GM13977 (cell line): ENCODE measurements around the gene CARD14.

ENCODE experiments used
- DNase-seq: peaks from one replicate; pipeline ENCODE4 v3.0.0; 2012; ENCODE audit warnings: low spot score
- in situ Hi-C: fragments of 300-500 bp; cut with MboI; formaldehyde crosslinking; loops from one replicate; pipeline ENCODE4 v1.12.0; 2022; ENCODE audit warnings: low sequenced_read_pairs, low pct_unique_long_range_greater_than_20kb, mixed read lengths, inconsistent platforms; ENCODE audit not compliant: unreplicated experiment
- TF ChIP-seq, protein P1 (sequence below): IDR thresholded peaks from 2 replicates; pipeline ENCODE4 v1.5.1; 2012; ENCODE audit warnings: mild to moderate bottlenecking, control low read depth; ENCODE audit not compliant: insufficient read depth; ENCODE audit errors: extremely low read depth, missing control alignments

Gene CARD14

DNA sequence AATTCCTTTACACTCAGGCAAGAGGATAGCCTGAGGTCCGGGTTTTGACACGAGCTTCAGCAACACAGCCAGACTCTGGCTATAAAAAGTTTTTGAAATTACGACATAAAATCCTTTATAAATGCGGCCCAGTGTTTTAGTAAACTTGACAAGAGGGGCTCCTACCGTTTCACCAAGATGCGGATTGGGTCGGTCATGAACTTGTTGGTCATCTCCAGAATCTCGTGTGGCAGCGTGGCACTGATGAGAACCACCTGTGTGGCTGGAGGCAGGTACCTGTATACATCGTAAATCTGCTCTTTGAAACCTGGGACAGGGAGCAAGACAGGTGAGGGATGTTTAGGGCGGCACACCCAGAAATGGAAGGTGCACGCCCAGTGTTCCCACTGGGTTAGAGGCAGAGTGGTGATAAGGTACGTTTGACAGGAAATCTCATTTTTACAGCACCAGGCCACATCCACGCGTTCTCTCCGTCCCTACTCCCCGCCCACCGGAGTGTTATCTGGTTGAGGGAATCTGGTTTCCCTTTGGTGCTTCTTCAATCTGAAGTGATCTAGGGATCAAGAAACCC, 30.9 kb upstream of the CARD14 start:
- no peak for DNase-seq
- in situ Hi-C loops, result no loop called here
- TF ChIP-seq, protein P1, sequence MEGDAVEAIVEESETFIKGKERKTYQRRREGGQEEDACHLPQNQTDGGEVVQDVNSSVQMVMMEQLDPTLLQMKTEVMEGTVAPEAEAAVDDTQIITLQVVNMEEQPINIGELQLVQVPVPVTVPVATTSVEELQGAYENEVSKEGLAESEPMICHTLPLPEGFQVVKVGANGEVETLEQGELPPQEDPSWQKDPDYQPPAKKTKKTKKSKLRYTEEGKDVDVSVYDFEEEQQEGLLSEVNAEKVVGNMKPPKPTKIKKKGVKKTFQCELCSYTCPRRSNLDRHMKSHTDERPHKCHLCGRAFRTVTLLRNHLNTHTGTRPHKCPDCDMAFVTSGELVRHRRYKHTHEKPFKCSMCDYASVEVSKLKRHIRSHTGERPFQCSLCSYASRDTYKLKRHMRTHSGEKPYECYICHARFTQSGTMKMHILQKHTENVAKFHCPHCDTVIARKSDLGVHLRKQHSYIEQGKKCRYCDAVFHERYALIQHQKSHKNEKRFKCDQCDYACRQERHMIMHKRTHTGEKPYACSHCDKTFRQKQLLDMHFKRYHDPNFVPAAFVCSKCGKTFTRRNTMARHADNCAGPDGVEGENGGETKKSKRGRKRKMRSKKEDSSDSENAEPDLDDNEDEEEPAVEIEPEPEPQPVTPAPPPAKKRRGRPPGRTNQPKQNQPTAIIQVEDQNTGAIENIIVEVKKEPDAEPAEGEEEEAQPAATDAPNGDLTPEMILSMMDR, result no peak

- TF ChIP-seq, protein P1, result no peak
- in situ Hi-C loops, result no loop called here
- no peak for DNase-seq
These were observed 28.2 kb upstream of the CARD14 start for GRCh38 chr17:80141463-80142165.

GRCh38 chr17:80142929-80143328, 26.9 kb upstream of the CARD14 start:
- TF ChIP-seq, protein P1, result no peak
- no peak for DNase-seq
- in situ Hi-C loops, result no loop called here

GRCh38 chr17:80145076-80146075, 24.5 kb upstream of the CARD14 start:
- in situ Hi-C loops, result no loop called here
- TF ChIP-seq, protein P1, result no peak
- DNase-seq, result no peak

GRCh38 chr17:80146121-80147034, 23.5 kb upstream of the CARD14 start:
- DNase-seq, result peak; percentile 58
- TF ChIP-seq, protein P1, result no peak
- in situ Hi-C loops, result no loop called here
